ENCODE measurements around the gene TRAF3IP1. TPM values are rescaled to one million over a fixed set of nuclear protein-coding genes. Genes with fewer than 3 reads are reported as not detected.
A peak's percentile ranks its signal among the peaks of the same experiment; 100 is the strongest.

The TRAF3IP1 gene
- total RNA-seq, 2 experiments from 2014 or later, result 6.8 to 8.8 TPM

- H3K4me1 Mint-ChIP-seq, result peaks cover 3% of the 10 kb centered on the region
- H3K27me3 Mint-ChIP-seq, result no peaks in the 10 kb centered on the region
- no peaks in the 10 kb centered on the region for H3K9me3 Mint-ChIP-seq (ENCODE audit: low read depth)
- H3K36me3 Mint-ChIP-seq, result no peaks in the 10 kb centered on the region
- H3K4me3 Mint-ChIP-seq, result no peak overlapping the region
- no peak overlapping the region for H3K27ac Mint-ChIP-seq
- CTCF ChIA-PET, result no interaction called here
- no peak for ATAC-seq
- no peak for DNase-seq
Observed at GRCh38 chr2:238344517-238344916, 24.2 kb downstream of the TRAF3IP1 start.

DNA sequence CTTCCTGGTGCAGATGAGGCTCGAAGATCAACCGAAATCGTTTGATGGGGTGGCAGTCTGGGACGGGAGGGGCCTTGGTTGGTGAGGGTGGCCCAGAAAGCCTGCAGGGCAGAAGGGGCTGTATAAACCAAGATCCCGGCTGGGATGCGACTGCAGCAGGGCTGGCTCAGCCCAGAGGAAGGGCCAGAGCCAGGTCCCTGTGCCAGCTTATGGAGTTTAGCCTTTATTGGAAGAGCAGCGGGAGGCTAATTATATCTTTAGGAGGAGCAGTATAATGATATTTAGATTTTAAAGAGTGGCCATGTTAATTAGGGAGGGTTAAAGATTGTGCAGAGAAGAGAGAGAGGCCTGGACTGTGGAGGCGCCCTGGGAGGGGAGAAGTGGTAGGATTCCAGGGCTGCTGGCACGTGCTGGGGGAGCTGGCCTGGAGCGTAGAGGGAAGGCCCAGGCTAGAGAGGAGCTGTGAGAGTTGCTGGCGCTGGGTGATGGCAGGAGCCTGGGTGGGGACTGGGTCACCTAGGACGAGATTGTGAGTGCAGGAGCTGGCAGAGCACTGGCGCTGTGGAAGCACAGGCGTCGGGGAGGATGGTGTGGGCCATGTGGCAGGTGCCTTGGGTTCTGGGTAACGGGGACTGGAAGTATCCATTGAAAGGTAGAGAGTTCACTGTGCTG, 25.1 kb downstream of the TRAF3IP1 start:
- H3K4me3 Mint-ChIP-seq, result no peak overlapping the region
- H3K27me3 Mint-ChIP-seq, result no peaks in the 10 kb centered on the region
- ATAC-seq (no peak), DNase-seq (no peak)
- no peaks in the 10 kb centered on the region for H3K9me3 Mint-ChIP-seq (ENCODE audit: low read depth)
- CTCF ChIA-PET, result no interaction called here
- H3K4me1 Mint-ChIP-seq, result no peaks in the 10 kb centered on the region
- H3K36me3 Mint-ChIP-seq, result no peaks in the 10 kb centered on the region
- H3K27ac Mint-ChIP-seq, result no peak overlapping the region

DNA sequence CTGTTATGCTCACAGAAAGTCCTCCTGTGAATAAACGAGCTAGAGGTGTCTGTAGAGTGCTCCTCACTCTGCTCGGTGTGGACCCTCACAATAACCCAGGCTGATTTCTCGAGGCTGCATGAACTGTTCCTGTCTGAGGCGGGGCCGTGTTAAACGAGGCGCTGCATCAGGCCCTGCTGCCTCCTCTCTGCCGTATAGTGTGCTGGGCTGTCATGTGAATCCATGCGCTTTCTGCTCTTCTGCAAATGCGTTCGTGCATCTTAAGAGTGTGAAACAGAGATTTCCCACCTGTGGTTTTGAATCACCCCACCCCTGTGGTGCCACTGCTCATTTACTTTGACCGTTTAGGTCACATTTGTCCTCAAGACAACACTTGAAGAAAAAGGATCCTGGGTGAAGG, 26.2 kb downstream of the TRAF3IP1 start:
- Mint-ChIP-seq H3K4me3 (no peak overlapping the region), H3K27ac (no peak overlapping the region), H3K4me1 (no peaks in the 10 kb centered on the region), H3K9me3 (ENCODE audit: low read depth) (no peaks in the 10 kb centered on the region), H3K36me3 (no peaks in the 10 kb centered on the region), H3K27me3 (no peaks in the 10 kb centered on the region)
- no peak for DNase-seq
- CTCF ChIA-PET, result no interaction called here
- ATAC-seq, result no peak

DNA sequence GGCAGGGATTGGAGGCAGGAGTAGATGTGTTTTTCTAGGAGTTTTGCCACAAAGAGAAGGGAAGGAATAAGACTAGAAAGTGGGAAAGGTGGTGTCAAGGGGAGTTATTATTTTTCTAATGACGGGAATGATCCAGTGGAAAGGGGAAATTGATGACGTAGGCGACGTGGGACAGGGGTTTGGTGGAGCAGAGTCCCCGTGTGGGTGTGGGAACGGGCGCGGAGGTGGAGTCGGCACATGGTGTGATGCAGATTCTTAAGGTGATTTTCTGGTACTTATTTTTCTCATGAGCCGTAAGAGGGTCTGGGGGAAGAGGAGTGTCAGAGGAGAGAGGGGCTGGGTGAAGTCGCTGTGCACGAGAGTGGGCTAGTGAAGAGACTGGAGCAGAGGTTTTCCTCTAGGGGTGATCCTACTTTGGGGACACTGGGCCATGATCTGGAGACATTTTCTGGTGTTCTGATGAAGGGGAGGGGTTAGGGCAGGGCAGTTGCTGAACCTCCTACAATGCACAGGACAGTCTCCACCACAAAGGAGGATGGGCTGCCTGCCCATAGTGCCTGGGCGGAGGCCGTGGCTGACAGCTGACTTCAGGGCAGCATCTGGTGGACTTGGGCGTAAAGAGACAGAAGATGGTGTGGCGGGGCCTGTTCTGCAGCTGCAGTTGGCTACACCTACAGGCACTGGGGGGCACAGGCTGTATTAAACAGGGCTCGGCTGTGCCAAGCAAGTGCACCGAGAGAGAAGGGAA, 30.0 kb downstream of the TRAF3IP1 start:
- H3K36me3 Mint-ChIP-seq, result no peaks in the 10 kb centered on the region
- DNase-seq, result no peak
- no peaks in the 10 kb centered on the region for H3K4me1 Mint-ChIP-seq
- CTCF ChIA-PET, result no interaction called here
- H3K9me3 Mint-ChIP-seq (ENCODE audit: low read depth), result no peaks in the 10 kb centered on the region
- H3K27me3 Mint-ChIP-seq, result no peaks in the 10 kb centered on the region
- no peak for ATAC-seq
- H3K4me3 Mint-ChIP-seq, result no peak overlapping the region
- no peak overlapping the region for H3K27ac Mint-ChIP-seq

- Mint-ChIP-seq H3K27ac (no peak overlapping the region), H3K4me1 (no peaks in the 10 kb centered on the region), H3K27me3 (no peaks in the 10 kb centered on the region), H3K36me3 (no peaks in the 10 kb centered on the region), H3K9me3 (ENCODE audit: low read depth) (no peaks in the 10 kb centered on the region), H3K4me3 (no peak overlapping the region)
- CTCF ChIA-PET, result no interaction called here
- DNase-seq (no peak), ATAC-seq (no peak)
Observed at GRCh38 chr2:238351315-238351714, 31.0 kb downstream of the TRAF3IP1 start.

DNA sequence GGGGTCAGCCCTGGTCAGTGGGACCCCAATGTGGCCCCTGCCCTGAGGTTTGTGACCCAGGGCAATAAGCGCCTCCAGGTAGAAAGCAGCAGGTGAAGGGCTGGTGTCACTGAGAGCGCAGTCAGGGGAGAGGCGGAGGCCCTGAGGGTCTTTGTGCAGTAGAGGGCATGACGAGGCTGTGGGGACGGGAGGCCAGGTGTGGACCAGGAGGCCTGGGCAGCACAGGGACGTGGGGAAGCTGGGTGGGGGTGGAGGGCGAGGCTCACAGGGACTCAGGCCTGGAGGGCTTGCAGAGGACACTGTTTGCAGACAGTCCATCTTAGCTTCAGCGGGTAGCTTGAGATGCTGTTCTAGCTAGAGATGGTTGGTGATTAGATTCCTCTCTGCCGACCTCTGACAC, 32.0 kb downstream of the TRAF3IP1 start:
- Mint-ChIP-seq H3K4me3 (no peak overlapping the region), H3K9me3 (ENCODE audit: low read depth) (no peaks in the 10 kb centered on the region), H3K36me3 (no peaks in the 10 kb centered on the region), H3K27ac (no peak overlapping the region), H3K4me1 (peaks cover 1% of the 10 kb centered on the region), H3K27me3 (no peaks in the 10 kb centered on the region)
- ATAC-seq (peak; percentile 36), DNase-seq (no peak)
- CTCF ChIA-PET, result no interaction called here

DNA sequence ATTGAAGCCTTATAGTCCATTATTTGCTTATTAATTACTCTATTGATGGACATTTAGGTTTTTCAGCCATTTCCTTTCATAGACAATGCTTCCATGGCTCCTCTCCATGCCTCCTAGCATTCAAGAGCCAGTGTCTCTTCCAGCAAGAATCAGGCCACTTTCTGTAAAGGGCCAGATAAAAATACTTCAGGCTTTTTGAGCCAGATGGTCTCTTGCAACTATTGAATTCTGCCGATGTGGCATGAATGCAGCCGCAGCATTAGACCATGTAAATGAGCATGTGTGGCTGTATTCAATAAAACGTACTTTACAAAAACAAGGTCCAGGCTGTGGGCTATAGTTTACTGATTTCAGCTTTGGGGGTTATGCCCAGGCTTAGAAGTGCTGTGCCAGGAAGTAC, 38.5 kb downstream of the TRAF3IP1 start:
- DNase-seq (no peak), ATAC-seq (no peak)
- CTCF ChIA-PET, result interaction anchor here (0.9 to 2.4 kb wide), 3 partner anchors 16 to 105 kb away, joined by 3 to 7 read pairs (median 4); no protein-coding TSS in a partner anchor
- H3K4me3 Mint-ChIP-seq, result no peak overlapping the region
- peak overlapping the region; percentile 34 for H3K27ac Mint-ChIP-seq
- H3K36me3 Mint-ChIP-seq, result no peaks in the 10 kb centered on the region
- H3K9me3 Mint-ChIP-seq (ENCODE audit: low read depth), result no peaks in the 10 kb centered on the region
- peaks cover 30% of the 10 kb centered on the region for H3K4me1 Mint-ChIP-seq
- H3K27me3 Mint-ChIP-seq, result no peaks in the 10 kb centered on the region

DNA sequence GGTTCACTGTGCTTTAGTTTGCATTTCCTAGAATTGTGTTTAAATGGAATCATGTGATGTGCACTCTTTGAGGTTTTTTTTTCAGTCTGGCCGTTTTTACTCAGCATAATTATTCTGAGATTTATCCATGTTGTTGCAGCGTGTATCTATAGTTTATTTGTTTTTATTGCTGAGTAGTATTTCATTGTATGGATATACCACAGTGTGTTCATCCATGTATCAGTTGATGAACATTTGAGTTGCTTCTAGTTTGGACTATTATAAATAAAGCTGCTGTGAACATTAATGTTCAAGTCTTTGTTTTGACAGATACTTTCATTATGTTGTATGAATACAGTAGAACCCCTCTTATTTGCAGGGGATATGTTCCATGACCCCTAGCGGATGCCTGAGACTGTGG, 39.1 kb downstream of the TRAF3IP1 start:
- no peak for DNase-seq
- peaks cover 30% of the 10 kb centered on the region for H3K4me1 Mint-ChIP-seq
- CTCF ChIA-PET, result no interaction called here
- H3K27ac Mint-ChIP-seq, result peak overlapping the region; percentile 34
- no peaks in the 10 kb centered on the region for H3K36me3 Mint-ChIP-seq
- H3K9me3 Mint-ChIP-seq (ENCODE audit: low read depth), result no peaks in the 10 kb centered on the region
- H3K4me3 Mint-ChIP-seq, result no peak overlapping the region
- ATAC-seq, result no peak
- no peaks in the 10 kb centered on the region for H3K27me3 Mint-ChIP-seq

GRCh38 chr2:238361877-238362276, 41.6 kb downstream of the TRAF3IP1 start:
- no peak overlapping the region for H3K4me3 Mint-ChIP-seq
- no peaks in the 10 kb centered on the region for H3K36me3 Mint-ChIP-seq
- peaks cover 30% of the 10 kb centered on the region for H3K4me1 Mint-ChIP-seq
- no peaks in the 10 kb centered on the region for H3K9me3 Mint-ChIP-seq (ENCODE audit: low read depth)
- DNase-seq, result no peak
- CTCF ChIA-PET, result interaction anchor here (0.8 kb wide), 1 partner anchor 9 kb away, joined by 3 read pairs; no protein-coding TSS in a partner anchor
- no peaks in the 10 kb centered on the region for H3K27me3 Mint-ChIP-seq
- ATAC-seq, result no peak
- no peak overlapping the region for H3K27ac Mint-ChIP-seq

- no peaks in the 10 kb centered on the region for H3K36me3 Mint-ChIP-seq
- H3K27ac Mint-ChIP-seq, result no peak overlapping the region
- H3K9me3 Mint-ChIP-seq (ENCODE audit: low read depth), result no peaks in the 10 kb centered on the region
- peaks cover 26% of the 10 kb centered on the region for H3K4me1 Mint-ChIP-seq
- H3K27me3 Mint-ChIP-seq, result no peaks in the 10 kb centered on the region
- CTCF ChIA-PET, result interaction anchor here (0.8 kb wide), 1 partner anchor 9 kb away, joined by 3 read pairs; no protein-coding TSS in a partner anchor
- H3K4me3 Mint-ChIP-seq, result no peak overlapping the region
- no peak for DNase-seq
- no peak for ATAC-seq
Observed at GRCh38 chr2:238362626-238363025, 42.3 kb downstream of the TRAF3IP1 start.

DNA sequence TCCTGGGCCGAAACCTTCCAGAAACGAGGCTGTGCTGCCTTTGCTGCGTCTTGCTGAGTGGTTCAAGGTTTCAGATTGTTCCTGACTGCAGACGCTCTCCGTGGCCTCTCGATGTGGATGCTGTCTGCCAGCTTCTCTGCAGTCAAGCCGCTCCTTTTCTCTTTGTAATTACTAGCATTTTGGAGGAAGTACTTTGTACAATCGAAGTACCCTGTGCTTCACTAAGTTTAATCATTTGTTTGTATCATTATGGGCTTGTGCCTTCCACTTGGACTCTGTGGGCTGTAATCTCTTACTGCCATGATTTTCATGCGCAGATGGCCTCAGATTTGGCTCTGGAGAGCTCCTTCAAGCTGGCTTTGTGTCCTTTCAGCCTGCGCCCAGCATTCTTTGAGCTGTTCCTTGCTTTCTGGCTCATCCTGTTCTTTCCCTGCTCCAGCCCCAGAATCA, 49.3 kb downstream of the TRAF3IP1 start:
- Mint-ChIP-seq H3K9me3 (ENCODE audit: low read depth) (no peaks in the 10 kb centered on the region), H3K27ac (no peak overlapping the region), H3K27me3 (no peaks in the 10 kb centered on the region), H3K4me3 (no peak overlapping the region), H3K36me3 (peaks cover 2% of the 10 kb centered on the region), H3K4me1 (peaks cover 3% of the 10 kb centered on the region)
- CTCF ChIA-PET, result interaction anchor here (1.0 to 3.4 kb wide), 8 partner anchors 12 to 416 kb away, joined by 3 to 15 read pairs (median 7); no protein-coding TSS in a partner anchor
- no peak for ATAC-seq
- no peak for DNase-seq

GRCh38 chr2:238370094-238370822, 49.9 kb downstream of the TRAF3IP1 start:
- CTCF ChIA-PET, result interaction anchor here (0.6 to 3.4 kb wide), 22 partner anchors 13 to 415 kb away, joined by 3 to 15 read pairs (median 4); no protein-coding TSS in a partner anchor
- peaks cover 2% of the 10 kb centered on the region for H3K36me3 Mint-ChIP-seq
- no peak for ATAC-seq
- DNase-seq, result no peak
- no peak overlapping the region for H3K4me3 Mint-ChIP-seq
- H3K27ac Mint-ChIP-seq, result no peak overlapping the region
- peaks cover 3% of the 10 kb centered on the region for H3K4me1 Mint-ChIP-seq
- H3K27me3 Mint-ChIP-seq, result no peaks in the 10 kb centered on the region
- H3K9me3 Mint-ChIP-seq (ENCODE audit: low read depth), result no peaks in the 10 kb centered on the region

DNA sequence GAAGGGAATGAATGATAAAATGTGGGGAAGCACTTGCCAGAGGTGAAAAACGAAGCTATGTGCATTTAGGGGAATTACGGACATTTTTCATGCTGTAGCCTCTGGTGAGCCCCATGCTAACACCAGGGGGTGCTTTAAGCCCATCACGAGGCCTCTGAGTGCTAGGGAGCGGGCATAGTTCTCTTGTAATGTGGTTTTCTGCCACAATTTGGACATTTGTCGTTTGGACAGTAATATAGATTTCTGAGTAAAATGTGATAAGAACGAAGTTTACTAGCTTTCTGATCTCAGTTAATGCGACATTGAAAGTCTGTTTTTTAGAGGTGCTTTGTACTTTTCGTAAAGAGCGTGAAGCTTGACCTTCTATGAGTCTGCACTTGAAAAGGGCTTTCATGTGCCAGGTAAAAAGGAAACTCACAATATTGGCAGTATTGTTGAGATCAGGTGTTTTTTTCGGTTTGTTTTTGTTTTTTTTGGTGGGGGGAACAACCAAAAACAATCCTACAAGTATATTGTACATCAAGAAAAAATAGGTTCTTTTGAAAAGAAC, 50.6 kb downstream of the TRAF3IP1 start:
- H3K9me3 Mint-ChIP-seq (ENCODE audit: low read depth), result no peaks in the 10 kb centered on the region
- no peak overlapping the region for H3K27ac Mint-ChIP-seq
- no peaks in the 10 kb centered on the region for H3K27me3 Mint-ChIP-seq
- peak; percentile 67 for DNase-seq
- peaks cover 5% of the 10 kb centered on the region for H3K4me1 Mint-ChIP-seq
- CTCF ChIA-PET, result interaction anchor here (0.6 to 3.4 kb wide), 26 partner anchors 8 to 414 kb away, joined by 3 to 15 read pairs (median 3); no protein-coding TSS in a partner anchor
- ATAC-seq, result peak; percentile 76
- no peak overlapping the region for H3K4me3 Mint-ChIP-seq
- peaks cover 2% of the 10 kb centered on the region for H3K36me3 Mint-ChIP-seq

All from activated CD8-positive, alpha-beta memory T cell treated with anti-CD3 and anti-CD28 coated beads, Interleukin-2, amount 10 ng/mL, durations not matched to agents 7 days and 5 days (primary cell).